OCI-LY1 (cell line): ENCODE data around the gene TNFRSF1B.

Source experiments
- H2AFZ ChIP-seq: fragments of 200-600 bp; sonication (generic), shearing (Covaris generic); 2 replicates; pipeline ENCODE4 v1.6.0; 2014; ENCODE audit warnings: antibody characterized with exemption, mild to moderate bottlenecking, low read length
- H3F3A ChIP-seq: fragments of 200-600 bp; sonication (generic), shearing (Covaris generic); 2 replicates; pipeline ENCODE4 v1.6.0; 2014; ENCODE audit warnings: mild to moderate bottlenecking, antibody characterized with exemption, low read length, moderate library complexity; ENCODE audit not compliant: insufficient read depth
- H3K27ac ChIP-seq: fragments of 200-600 bp; sonication (generic); 2 replicates; pipeline ENCODE4 v1.5.1; 2014; ENCODE audit warnings: low read length, mixed run types, mild to moderate bottlenecking, low read depth; ENCODE audit not compliant: poor library complexity, severe bottlenecking
- H3K27me3 ChIP-seq: fragments of 200-600 bp; sonication (generic); 2 replicates; pipeline ENCODE4 v1.6.0; 2014; ENCODE audit warnings: antibody characterized with exemption, mild to moderate bottlenecking, low read length, moderate library complexity; ENCODE audit not compliant: insufficient read depth
- H3K36me3 ChIP-seq: fragments of 200-600 bp; sonication (generic); 2 replicates; pipeline ENCODE4 v1.6.1; 2014; ENCODE audit warnings: mild to moderate bottlenecking, antibody characterized with exemption, low read length, moderate library complexity, mixed read lengths; ENCODE audit not compliant: insufficient read depth
- H3K4me1 ChIP-seq: fragments of 200-600 bp; sonication (generic); 2 replicates; pipeline ENCODE4 v1.5.1; 2014; ENCODE audit warnings: mild to moderate bottlenecking, low read length, moderate library complexity; ENCODE audit not compliant: insufficient read depth, severe bottlenecking
- H3K4me2 ChIP-seq: fragments of 200-600 bp; sonication (generic), shearing (Covaris generic); 2 replicates; pipeline ENCODE4 v1.6.1; 2014; ENCODE audit warnings: low read length
- H3K4me3 ChIP-seq: fragments of 200-600 bp; sonication (generic); 2 replicates; pipeline ENCODE4 v1.5.1; 2014; ENCODE audit warnings: low read length, low read depth, mild to moderate bottlenecking, mixed read lengths; ENCODE audit not compliant: poor library complexity, severe bottlenecking
- H3K79me2 ChIP-seq: fragments of 200-600 bp; shearing (Covaris generic); 2 replicates; pipeline ENCODE4 v1.6.1; 2016; ENCODE audit warnings: mixed run types, low read length, mixed read lengths; ENCODE audit not compliant: insufficient read depth
- H3K9ac ChIP-seq: fragments of 200-600 bp; sonication (generic), shearing (Covaris generic); 2 replicates; pipeline ENCODE4 v1.6.1; 2014; ENCODE audit warnings: mild to moderate bottlenecking, low read length, mixed read lengths
- H3K9me2 ChIP-seq: fragments of 200-600 bp; sonication (generic), shearing (Covaris generic); 2 replicates; pipeline ENCODE4 v1.6.1; 2014; ENCODE audit warnings: low read depth, mild to moderate bottlenecking, low read length, mixed read lengths
- H3K9me3 ChIP-seq: fragments of 200-600 bp; shearing (Covaris generic); 2 replicates; pipeline ENCODE4 v1.6.1; 2014; ENCODE audit warnings: low read length, mixed read lengths
- H4K20me1 ChIP-seq: fragments of 200-600 bp; sonication (generic), shearing (Covaris generic); 2 replicates; pipeline ENCODE4 v1.6.0; 2016; ENCODE audit warnings: mild to moderate bottlenecking, low read length; ENCODE audit not compliant: insufficient read depth
- CTCF ChIP-seq: fragments of 200-600 bp; sonication (generic), shearing (Covaris generic); IDR thresholded peaks from 2 replicates; pipeline ENCODE4 v1.5.1; 2017; ENCODE audit warnings: mild to moderate bottlenecking, antibody characterized with exemption, low read length, moderate library complexity, mixed read lengths
- EZH2 ChIP-seq: fragments of 200-600 bp; sonication (generic), shearing (Covaris generic); IDR thresholded peaks from 2 replicates; pipeline ENCODE4 v1.8.0; 2017; ENCODE audit warnings: borderline replicate concordance, mixed run types, mild to moderate bottlenecking, antibody characterized with exemption, low read length, moderate library complexity, mixed read lengths

TNFRSF1B gene

GRCh38 chr1:12127206-12127810, 39.5 kb upstream of the TNFRSF1B start:
- Histone ChIP-seq H3K9me3 (no peaks in the 10 kb centered on the region), H3F3A (no peaks in the 10 kb centered on the region), H4K20me1 (no peaks in the 10 kb centered on the region), H3K27ac (no peak overlapping the region), H3K79me2 (no peaks in the 10 kb centered on the region), H2AFZ (no peak overlapping the region), H3K36me3 (no peaks in the 10 kb centered on the region), H3K4me1 (no peaks in the 10 kb centered on the region), H3K4me2 (no peak overlapping the region), H3K9ac (no peak overlapping the region), H3K9me2 (no peaks in the 10 kb centered on the region), H3K27me3 (0 out of 2 replicates have a peak, but pooled peaks cover 5% of the 10 kb centered on the region), H3K4me3 (no peak overlapping the region)
- TF ChIP-seq CTCF = no peak
- no peak for TF ChIP-seq EZH2

- TF ChIP-seq CTCF (no peak), EZH2 (no peak)
- Histone ChIP-seq H3K9me3 (no peaks in the 10 kb centered on the region), H3F3A (no peaks in the 10 kb centered on the region), H3K4me1 (no peaks in the 10 kb centered on the region), H3K36me3 (no peaks in the 10 kb centered on the region), H3K27me3 (0 out of 2 replicates have a peak, but pooled peaks cover 5% of the 10 kb centered on the region), H2AFZ (no peak overlapping the region), H3K4me3 (no peak overlapping the region), H3K4me2 (no peak overlapping the region), H3K9me2 (no peaks in the 10 kb centered on the region), H3K9ac (no peak overlapping the region), H3K79me2 (no peaks in the 10 kb centered on the region), H3K27ac (no peak overlapping the region), H4K20me1 (no peaks in the 10 kb centered on the region)
Observed at GRCh38 chr1:12128120-12128519, 38.7 kb upstream of the TNFRSF1B start.

GRCh38 chr1:12129624-12130023, 37.2 kb upstream of the TNFRSF1B start:
- H3K9ac ChIP-seq = no peak overlapping the region

More at GRCh38 chr1:12129624-12130023, 37.2 kb upstream of the TNFRSF1B start:
- H3K36me3 ChIP-seq = no peaks in the 10 kb centered on the region
- no peaks in the 10 kb centered on the region for H3K4me1 ChIP-seq
- no peak overlapping the region for H3K27ac ChIP-seq
- no peaks in the 10 kb centered on the region for H3K9me3 ChIP-seq
- H3K27me3 ChIP-seq = 0 out of 2 replicates have a peak, but pooled peaks cover 8% of the 10 kb centered on the region
- no peak overlapping the region for H3K4me2 ChIP-seq
- H3K9me2 ChIP-seq = no peaks in the 10 kb centered on the region
- no peak overlapping the region for H3K4me3 ChIP-seq
- no peaks in the 10 kb centered on the region for H3F3A ChIP-seq
- H2AFZ ChIP-seq = no peak overlapping the region
- TF ChIP-seq CTCF (no peak), EZH2 (no peak)
- H3K79me2 ChIP-seq = no peaks in the 10 kb centered on the region
- H4K20me1 ChIP-seq = no peaks in the 10 kb centered on the region
